K562 (cell line): ENCODE measurements around the gene STOML3. TPM values are rescaled to one million over a fixed set of nuclear protein-coding genes. Genes with fewer than 3 reads are reported as not detected.
A peak's percentile ranks its signal among the peaks of the same experiment; 100 is the strongest.

Experiments
- ATAC-seq: fragments of 200-7000 bp; cut with Tn5 transposase; 3 replicates; pipeline ENCODE4 v1.9.1; 2020; ENCODE audit warnings: moderate library complexity
- BruUV-seq: library from RNA; stranded (reverse); fragments of 400-500 nt; replicated peaks from 2 replicates; lab custom pipeline; 2021; lab: Mats Ljungman, UMichigan
- CTCF ChIA-PET: fragments of 300-600 bp; formaldehyde crosslinking; extraction: SDS; loops from one replicate; lab custom pipeline; 2021; ENCODE audit warnings: low intra/inter-chr PET ratio; lab: Yijun Ruan, JAX
- POLR2A ChIA-PET: fragments of 300-600, 350-650 bp; sonication (Branson Sonifier 250); formaldehyde crosslinking; extraction: SDS; loops from one replicate; lab custom pipeline; 2021; ENCODE audit warnings: antibody characterized with exemption, inconsistent platforms; lab: Yijun Ruan, JAX
- DNase-seq, 4 experiments: peaks; one replicate each; pipeline versions ENCODE4 v3.0.0 to v3.0.0-alpha.2; 2011 to 2018; ENCODE audit warnings: low spot score in 3 of 4, mixed read lengths in 3 of 4; ENCODE audit errors: extremely low read depth in 1 of 4
- FAIRE-seq: peaks from 2 replicates; lab custom pipeline; 2011; peaks lifted over from hg19 to GRCh38; lab: Jason Lieb, UNC
- H2AFZ ChIP-seq: 2 replicates; pipeline ENCODE4 v1.6.0; 2011; ENCODE audit warnings: low read depth, low read length, control low read depth, inconsistent platforms
- H3K27ac ChIP-seq: fragments of 200-600 bp; 3 replicates; pipeline ENCODE4 v1.8.0; 2011; ENCODE audit warnings: low read depth, mild to moderate bottlenecking, control low read depth, inconsistent platforms, low read length, moderate library complexity, mixed read lengths; ENCODE audit errors: extremely low read depth
- H3K27me3 ChIP-seq, 2 experiments: fragments of 300-600 bp in 1 of 2; 2 replicates in 1 of 2; 3 replicates in 1 of 2; pipeline versions ENCODE4 v1.6.0 to v1.8.0; 2011; ENCODE audit warnings: inconsistent platforms in 2 of 2, low read length in 2 of 2, mild to moderate bottlenecking in 1 of 2, mixed read lengths in 1 of 2, moderate library complexity in 1 of 2; ENCODE audit not compliant: control insufficient read depth in 2 of 2, insufficient read depth in 2 of 2
- H3K36me3 ChIP-seq: fragments of 300-600 bp; 3 replicates; pipeline ENCODE4 v1.8.0; 2011; ENCODE audit warnings: mild to moderate bottlenecking, low read length, inconsistent platforms; ENCODE audit not compliant: control insufficient read depth, insufficient read depth
- H3K4me1 ChIP-seq, 2 experiments: fragments of 200-600 bp in 1 of 2; replicated peaks in 1 of 2; 2 replicates in 1 of 2; 3 replicates in 1 of 2; pipeline versions ENCODE4 v1.5.1 to v1.8.0; 2011; ENCODE audit warnings: inconsistent platforms in 2 of 2, low read length in 2 of 2, mild to moderate bottlenecking in 1 of 2, mixed read lengths in 1 of 2, moderate library complexity in 1 of 2; ENCODE audit not compliant: control insufficient read depth in 2 of 2, insufficient read depth in 2 of 2
- H3K4me2 ChIP-seq: 2 replicates; pipeline ENCODE4 v1.6.1; 2011; ENCODE audit warnings: low read length, control low read depth, inconsistent platforms, mixed read lengths; ENCODE audit not compliant: insufficient read depth
- H3K4me3 ChIP-seq: fragments of 200-600 bp; sonication (generic), shearing (Covaris generic); 2 replicates; pipeline ENCODE4 v1.5.1; 2016; ENCODE audit warnings: control low read depth, inconsistent platforms
- H3K79me2 ChIP-seq: fragments of 200-600 bp; 3 replicates; pipeline ENCODE4 v1.8.0; 2011; ENCODE audit warnings: low read length, inconsistent platforms; ENCODE audit not compliant: control insufficient read depth, insufficient read depth
- H3K9ac ChIP-seq, 2 experiments: 2 replicates each; pipeline versions ENCODE4 v1.6.0 to v1.6.1; 2011; ENCODE audit warnings: low read depth in 2 of 2, low read length in 2 of 2, control low read depth in 1 of 2, inconsistent platforms in 1 of 2, mild to moderate bottlenecking in 1 of 2, mixed read lengths in 1 of 2; ENCODE audit not compliant: insufficient read depth in 1 of 2
- H3K9me1 ChIP-seq: one replicate; pipeline ENCODE4 v1.6.0; 2011; ENCODE audit warnings: inconsistent platforms, mild to moderate bottlenecking, low read length, moderate library complexity; ENCODE audit not compliant: control insufficient read depth, insufficient read depth
- H3K9me3 ChIP-seq: replicated peaks from 2 replicates; pipeline ENCODE4 v1.5.1; 2011; ENCODE audit warnings: low read depth, low read length, inconsistent platforms; ENCODE audit not compliant: control insufficient read depth, insufficient read depth
- H4K20me1 ChIP-seq: replicated peaks from 2 replicates; pipeline ENCODE4 v1.6.1; 2011; ENCODE audit warnings: low read length, inconsistent platforms, mixed read lengths; ENCODE audit not compliant: control insufficient read depth, insufficient read depth
- ASH1L ChIP-seq: fragments of 450-650 bp; IDR thresholded peaks from 2 replicates; pipeline ENCODE4 v1.6.1; 2018; ENCODE audit warnings: borderline replicate concordance, mild to moderate bottlenecking, low read depth; ENCODE audit not compliant: partially characterized antibody
- ATF1 ChIP-seq, 2 experiments: fragments of 450-650 bp in 1 of 2; IDR thresholded peaks; 2 replicates each; pipeline ENCODE4 v1.6.1; 2016; ENCODE audit warnings: missing compliant biosample characterization in 1 of 2, missing genetic modification characterization in 1 of 2
- NR3C1 ChIP-seq: sonication (generic); formaldehyde crosslinking; IDR thresholded peaks from 2 replicates; pipeline ENCODE4 v1.8.1; 2022; ENCODE audit warnings: missing genetic modification reagents
- PHF8 ChIP-seq: fragments of 200-600 bp; sonication (generic); IDR thresholded peaks from 2 replicates; pipeline ENCODE4 v1.6.1; 2012; ENCODE audit warnings: mixed run types, mild to moderate bottlenecking, inconsistent platforms, low read length, moderate library complexity, borderline replicate concordance
- PHTF2 ChIP-seq: fragments of 250-450 bp; sonication (Bioruptor Pico); IDR thresholded peaks from 2 replicates; pipeline ENCODE4 v1.5.0; 2021; ENCODE audit warnings: mild to moderate bottlenecking
- PKNOX1 ChIP-seq: fragments of 450-650 bp; IDR thresholded peaks from 2 replicates; pipeline ENCODE4 v1.6.1; 2016
- POLR2AphosphoS5 ChIP-seq: IDR thresholded peaks from 2 replicates; pipeline ENCODE4 v1.6.1; 2011; ENCODE audit warnings: mild to moderate bottlenecking, low read depth, low read length, moderate library complexity; ENCODE audit not compliant: control insufficient read depth, insufficient read depth
- RAD51 ChIP-seq: fragments of 450-650 bp; IDR thresholded peaks from 2 replicates; pipeline ENCODE4 v1.7.1; 2016; ENCODE audit warnings: low read depth, mild to moderate bottlenecking, borderline replicate concordance
- SAP30 ChIP-seq: fragments of 200-600 bp; sonication (generic); IDR thresholded peaks from 2 replicates; pipeline ENCODE4 v1.6.1; 2012; ENCODE audit warnings: borderline replicate concordance, low read depth, mild to moderate bottlenecking, moderate library complexity, low read length, control low read depth, inconsistent platforms; ENCODE audit not compliant: insufficient read depth, poor library complexity, severe bottlenecking
- WGBS: fragments of 100-300 bp; shearing (Covaris generic); methylation state at CpG from one replicate; pipeline ENCODE4 v1.1.6; 2016; ENCODE audit warnings: low coverage, mixed read lengths; ENCODE audit not compliant: insufficient coverage; ENCODE audit errors: missing lambda C conversion rate; 5-methylcytosine and 5-hydroxymethylcytosine counted together
- in situ Hi-C: fragments of 300-500 bp; cut with MboI; formaldehyde crosslinking; loops from 4 replicates; pipeline ENCODE4 v1.15.0; 2018; ENCODE audit warnings: inconsistent platforms, mixed read lengths
- intact Hi-C: fragments of 100-400 bp; cut with micrococcal nuclease; formaldehyde crosslinking; loops from 2 replicates; pipeline ENCODE4 v1.14.2; 2022
- polyA plus RNA-seq, 8 experiments: library from polyadenylated mRNA; depleted of rRNA in 4 of 8; stranded (reverse) in 5 of 8; unstranded in 3 of 8; fragments of >200 nt; fragmentation: Nextera tagmentation in 2 of 8; fragmentation: Illumina TruSeq in 1 of 8; extraction: Ambion mirVana in 2 of 8; extraction: Trizol in 1 of 8; gene quantifications; 2 replicates each; pipeline versions ENCODE4 v1.2.1 to v1.2.3, GENCODE V29; 2011 to 2014; ENCODE audit warnings: inconsistent platforms in 1 of 8, missing spikeins in 1 of 8
- total RNA-seq, 7 experiments: library from RNA; depleted of rRNA in 6 of 7; stranded (reverse); fragments of >200 nt in 6 of 7; fragmentation: Illumina TruSeq in 2 of 7; extraction: Trizol in 2 of 7; gene quantifications; 2 replicates each; pipeline versions ENCODE4 v1.2.1 to v1.2.3, GENCODE V29; 2011 to 2021; ENCODE audit warnings: low replicate concordance in 1 of 7
- TF ChIP-seq, protein P1 (sequence below): sonication (generic); formaldehyde crosslinking; IDR thresholded peaks from 2 replicates; pipeline ENCODE4 v1.8.0; 2022; ENCODE audit warnings: mild to moderate bottlenecking, low read depth, missing genetic modification reagents
- TF ChIP-seq, protein P2 (sequence below): sonication (generic); formaldehyde crosslinking; IDR thresholded peaks from 2 replicates; pipeline ENCODE4 v1.8.0; 2022; ENCODE audit warnings: missing genetic modification reagents, mild to moderate bottlenecking, moderate library complexity, borderline replicate concordance

Gene STOML3
- total and polyA plus RNA-seq, 9 of the 15 experiments (the other 6 are each of a cell fraction or from before 2014, with no cell fraction given) = 0.04 TPM; not detected in 8

DNA sequence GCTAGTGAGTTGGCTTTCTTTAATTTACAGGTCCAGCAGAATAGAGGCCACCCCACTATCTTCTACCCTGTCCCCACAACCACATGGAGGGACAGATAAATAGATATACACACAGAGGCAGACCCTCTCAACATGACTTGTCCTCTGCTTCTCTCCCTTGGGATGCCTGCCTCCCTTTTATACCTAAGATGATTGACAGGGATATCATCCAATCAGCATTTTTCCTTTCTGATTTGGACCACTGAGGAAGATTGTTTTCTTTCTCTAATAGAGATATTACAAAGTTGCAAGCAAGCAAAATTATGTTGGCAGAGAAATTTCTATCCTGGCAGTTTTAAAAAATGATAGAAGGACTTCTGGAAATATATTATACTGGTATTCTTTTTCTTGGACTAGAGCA lies 35.8 kb downstream of the STOML3 start:
- no peaks in the 10 kb centered on the region for H3K4me1 ChIP-seq
- TF ChIP-seq RAD51 = no peak
- TF ChIP-seq PKNOX1 = peak; percentile 77
- H3K36me3 ChIP-seq = no peaks in the 10 kb centered on the region
- H3K27ac ChIP-seq = no peak overlapping the region
- H4K20me1 ChIP-seq = no peaks in the 10 kb centered on the region
- H3K4me2 ChIP-seq = no peak overlapping the region
- H3K4me3 ChIP-seq = no peak overlapping the region
- in situ Hi-C loops (loop anchor here (25.0 kb wide), 1 partner anchor 657 kb away; the partner anchor contains the start of gene LHFPL6), intact Hi-C loops (no loop called here)
- no peaks in the 10 kb centered on the region for H3K79me2 ChIP-seq
- BruUV-seq = no TSS peak
- H2AFZ ChIP-seq = no peak overlapping the region
- FAIRE-seq (no peak), ATAC-seq (no peak), DNase-seq (peak in 3 of 4 experiments; percentile 3 to 11 (median 10))
- H3K9ac ChIP-seq = no peak overlapping the region
- no peaks in the 10 kb centered on the region for H3K9me1 ChIP-seq
- H3K27me3 ChIP-seq = no peaks in the 10 kb centered on the region
- CTCF ChIA-PET = no interaction called here
- H3K9me3 ChIP-seq = no peaks in the 10 kb centered on the region
- POLR2A ChIA-PET = no interaction called here

GRCh38 chr13:38954291-38954690 lies 36.3 kb downstream of the STOML3 start:
- no peaks in the 10 kb centered on the region for H3K79me2 ChIP-seq
- no peak overlapping the region for H3K4me3 ChIP-seq
- H3K27me3 ChIP-seq = no peaks in the 10 kb centered on the region
- no peak overlapping the region for H3K9ac ChIP-seq
- CTCF ChIA-PET = no interaction called here
- no TSS peak for BruUV-seq
- H2AFZ ChIP-seq = no peak overlapping the region
- no peak for FAIRE-seq
- POLR2A ChIA-PET = no interaction called here
- DNase-seq = no peak
- H4K20me1 ChIP-seq = no peaks in the 10 kb centered on the region
- ATAC-seq = no peak
- in situ Hi-C loops (loop anchor here (25.0 kb wide), 1 partner anchor 658 kb away; the partner anchor contains the start of gene LHFPL6), intact Hi-C loops (no loop called here)
- H3K4me1 ChIP-seq = no peaks in the 10 kb centered on the region
- 0% methylated on average over 2 of the region's 2 CpGs for WGBS
- no peaks in the 10 kb centered on the region for H3K9me1 ChIP-seq
- no peak overlapping the region for H3K27ac ChIP-seq
- no peaks in the 10 kb centered on the region for H3K9me3 ChIP-seq
- no peak overlapping the region for H3K4me2 ChIP-seq
- H3K36me3 ChIP-seq = no peaks in the 10 kb centered on the region
- TF ChIP-seq ATF1 (CRISPR knock-in tag; IDR thresholded peaks at IDR 0.05) = no peak
- TF ChIP-seq ATF1 (tag; IDR thresholded peaks at IDR 0.05) = no peak
- TF ChIP-seq, protein P1, sequence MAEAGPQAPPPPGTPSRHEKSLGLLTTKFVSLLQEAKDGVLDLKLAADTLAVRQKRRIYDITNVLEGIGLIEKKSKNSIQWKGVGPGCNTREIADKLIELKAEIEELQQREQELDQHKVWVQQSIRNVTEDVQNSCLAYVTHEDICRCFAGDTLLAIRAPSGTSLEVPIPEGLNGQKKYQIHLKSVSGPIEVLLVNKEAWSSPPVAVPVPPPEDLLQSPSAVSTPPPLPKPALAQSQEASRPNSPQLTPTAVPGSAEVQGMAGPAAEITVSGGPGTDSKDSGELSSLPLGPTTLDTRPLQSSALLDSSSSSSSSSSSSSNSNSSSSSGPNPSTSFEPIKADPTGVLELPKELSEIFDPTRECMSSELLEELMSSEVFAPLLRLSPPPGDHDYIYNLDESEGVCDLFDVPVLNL = no peak
- no peak for TF ChIP-seq NR3C1 (CRISPR knock-in tag)
- TF ChIP-seq SAP30 = no peak
- no peak for TF ChIP-seq POLR2AphosphoS5
- TF ChIP-seq PHTF2 (CRISPR knock-in tag) = no peak
- TF ChIP-seq PHF8 = no peak
- TF ChIP-seq, protein P2, sequence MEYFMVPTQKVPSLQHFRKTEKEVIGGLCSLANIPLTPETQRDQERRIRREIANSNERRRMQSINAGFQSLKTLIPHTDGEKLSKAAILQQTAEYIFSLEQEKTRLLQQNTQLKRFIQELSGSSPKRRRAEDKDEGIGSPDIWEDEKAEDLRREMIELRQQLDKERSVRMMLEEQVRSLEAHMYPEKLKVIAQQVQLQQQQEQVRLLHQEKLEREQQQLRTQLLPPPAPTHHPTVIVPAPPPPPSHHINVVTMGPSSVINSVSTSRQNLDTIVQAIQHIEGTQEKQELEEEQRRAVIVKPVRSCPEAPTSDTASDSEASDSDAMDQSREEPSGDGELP = no peak
- no peak for TF ChIP-seq ASH1L
